ENCODE data around the gene MAP3K8. TPM values are rescaled to one million over a fixed set of nuclear protein-coding genes. Genes with fewer than 3 reads are reported as not detected.

The MAP3K8 gene
- 0.53 and 1.2 TPM in 2 replicates for total RNA-seq (2014; rRNA removed; shearing (Covaris generic))

- Histone ChIP-seq H3K36me3 (no peaks in the 10 kb centered on the region), H3K27me3 (peaks cover 12% of the 10 kb centered on the region), H3K27ac (peak within 1 kb of the TSS; percentile 50; the same call in 1 of the 2 replicates), H3K9me3 (replicated peaks) (no peaks in the 10 kb centered on the region), H3K4me3 (peak within 1 kb of the TSS; percentile 75), H3K4me1 (peaks cover 6% of the 10 kb centered on the region)
- DNase-seq, result peak; percentile 81 to 83
Measured at GRCh38 chr10:30433730-30434272, at the start of gene MAP3K8. MAP3K8 (plus strand) TSS chr10:30434184; CDS start chr10:30438939, 4,755 bp downstream.

GRCh38 chr10:30384701-30385201, 49.2 kb upstream of the MAP3K8 start:
- Histone ChIP-seq H3K27me3 (no peaks in the 10 kb centered on the region), H3K4me1 (peaks cover 3% of the 10 kb centered on the region; the same call in 1 of the 2 replicates), H3K27ac (no peak overlapping the region), H3K9me3 (replicated peaks) (no peaks in the 10 kb centered on the region), H3K36me3 (no peaks in the 10 kb centered on the region), H3K4me3 (no peak overlapping the region)
- DNase-seq, result peak; percentile 83 to 84

- DNase-seq, result no peak
Measured at GRCh38 chr10:30386801-30387588, 47.0 kb upstream of the MAP3K8 start.

GRCh38 chr10:30387646-30388243, 46.2 kb upstream of the MAP3K8 start:
- no peaks in the 10 kb centered on the region for H3K36me3 ChIP-seq
- no peak overlapping the region for H3K4me3 ChIP-seq
- no peaks in the 10 kb centered on the region for H3K9me3 ChIP-seq (replicated peaks)
- no peak for DNase-seq
- H3K4me1 ChIP-seq, result peaks cover 3% of the 10 kb centered on the region; the same call in 1 of the 2 replicates
- no peaks in the 10 kb centered on the region for H3K27me3 ChIP-seq
- no peak overlapping the region for H3K27ac ChIP-seq

More at GRCh38 chr10:30386801-30387588, 47.0 kb upstream of the MAP3K8 start:
- Histone ChIP-seq H3K27ac (no peak overlapping the region), H3K4me3 (no peak overlapping the region), H3K36me3 (no peaks in the 10 kb centered on the region), H3K4me1 (peaks cover 3% of the 10 kb centered on the region; the same call in 1 of the 2 replicates), H3K9me3 (replicated peaks) (no peaks in the 10 kb centered on the region), H3K27me3 (no peaks in the 10 kb centered on the region)

- no peak overlapping the region for H3K4me3 ChIP-seq
- no peaks in the 10 kb centered on the region for H3K9me3 ChIP-seq (replicated peaks)
- H3K4me1 ChIP-seq, result peaks cover 3% of the 10 kb centered on the region; the same call in 1 of the 2 replicates
- H3K27me3 ChIP-seq, result no peaks in the 10 kb centered on the region
- no peaks in the 10 kb centered on the region for H3K36me3 ChIP-seq
- no peak overlapping the region for H3K27ac ChIP-seq
- DNase-seq, result no peak
Measured at GRCh38 chr10:30389543-30389942, 44.4 kb upstream of the MAP3K8 start.

GRCh38 chr10:30390207-30390606, 43.8 kb upstream of the MAP3K8 start:
- no peak for DNase-seq
- Histone ChIP-seq H3K27ac (no peak overlapping the region), H3K9me3 (replicated peaks) (no peaks in the 10 kb centered on the region), H3K27me3 (no peaks in the 10 kb centered on the region), H3K36me3 (no peaks in the 10 kb centered on the region), H3K4me3 (no peak overlapping the region), H3K4me1 (no peaks in the 10 kb centered on the region)

- H3K9me3 ChIP-seq (replicated peaks), result no peaks in the 10 kb centered on the region
- H3K4me1 ChIP-seq, result no peaks in the 10 kb centered on the region
- no peaks in the 10 kb centered on the region for H3K36me3 ChIP-seq
- H3K27me3 ChIP-seq, result no peaks in the 10 kb centered on the region
- no peak overlapping the region for H3K4me3 ChIP-seq
- DNase-seq, result no peak
- no peak overlapping the region for H3K27ac ChIP-seq
Measured at GRCh38 chr10:30391266-30391665, 42.7 kb upstream of the MAP3K8 start.

- Histone ChIP-seq H3K9me3 (replicated peaks) (no peaks in the 10 kb centered on the region), H3K36me3 (no peaks in the 10 kb centered on the region), H3K27ac (no peak overlapping the region), H3K4me3 (no peak overlapping the region), H3K27me3 (no peaks in the 10 kb centered on the region), H3K4me1 (no peaks in the 10 kb centered on the region)
- peak; percentile 64 to 84 for DNase-seq
Measured at GRCh38 chr10:30392564-30392990, 41.4 kb upstream of the MAP3K8 start.

- H3K4me3 ChIP-seq, result no peak overlapping the region
- no peaks in the 10 kb centered on the region for H3K4me1 ChIP-seq
- DNase-seq, result no peak
Measured at GRCh38 chr10:30396293-30396692, 37.7 kb upstream of the MAP3K8 start.

GRCh38 chr10:30396698-30397097, 37.3 kb upstream of the MAP3K8 start:
- Histone ChIP-seq H3K36me3 (no peaks in the 10 kb centered on the region), H3K27ac (no peak overlapping the region), H3K4me3 (no peak overlapping the region), H3K4me1 (peaks cover 3% of the 10 kb centered on the region; the same call in 1 of the 2 replicates), H3K27me3 (no peaks in the 10 kb centered on the region), H3K9me3 (replicated peaks) (no peaks in the 10 kb centered on the region)
- DNase-seq, result no peak

More at GRCh38 chr10:30396293-30396692, 37.7 kb upstream of the MAP3K8 start:
- no peaks in the 10 kb centered on the region for H3K9me3 ChIP-seq (replicated peaks)
- no peaks in the 10 kb centered on the region for H3K36me3 ChIP-seq
- H3K27me3 ChIP-seq, result no peaks in the 10 kb centered on the region
- no peak overlapping the region for H3K27ac ChIP-seq

GRCh38 chr10:30398193-30398592, 35.8 kb upstream of the MAP3K8 start:
- Histone ChIP-seq H3K36me3 (no peaks in the 10 kb centered on the region), H3K27ac (no peak overlapping the region), H3K9me3 (replicated peaks) (no peaks in the 10 kb centered on the region), H3K27me3 (no peaks in the 10 kb centered on the region), H3K4me3 (no peak overlapping the region), H3K4me1 (peaks cover 5% of the 10 kb centered on the region; the same call in 1 of the 2 replicates)
- no peak for DNase-seq

- no peak for DNase-seq
- Histone ChIP-seq H3K27me3 (no peaks in the 10 kb centered on the region), H3K9me3 (replicated peaks) (no peaks in the 10 kb centered on the region), H3K4me1 (peaks cover 5% of the 10 kb centered on the region; the same call in 1 of the 2 replicates), H3K36me3 (no peaks in the 10 kb centered on the region), H3K27ac (no peak overlapping the region), H3K4me3 (no peak overlapping the region)
Measured at GRCh38 chr10:30398788-30399187, 35.2 kb upstream of the MAP3K8 start.

- Histone ChIP-seq H3K9me3 (replicated peaks) (no peaks in the 10 kb centered on the region), H3K36me3 (no peaks in the 10 kb centered on the region), H3K27me3 (no peaks in the 10 kb centered on the region), H3K4me3 (no peak overlapping the region), H3K4me1 (peaks cover 5% of the 10 kb centered on the region; the same call in 1 of the 2 replicates), H3K27ac (no peak overlapping the region)
- no peak for DNase-seq
Measured at GRCh38 chr10:30403494-30403893, 30.5 kb upstream of the MAP3K8 start.

GRCh38 chr10:30404540-30404939, 29.4 kb upstream of the MAP3K8 start:
- Histone ChIP-seq H3K4me3 (no peak overlapping the region), H3K4me1 (peaks cover 5% of the 10 kb centered on the region; the same call in 1 of the 2 replicates), H3K36me3 (no peaks in the 10 kb centered on the region), H3K27me3 (no peaks in the 10 kb centered on the region), H3K9me3 (replicated peaks) (no peaks in the 10 kb centered on the region), H3K27ac (no peak overlapping the region)
- DNase-seq, result no peak

- Histone ChIP-seq H3K36me3 (no peaks in the 10 kb centered on the region), H3K9me3 (replicated peaks) (no peaks in the 10 kb centered on the region), H3K4me1 (no peaks in the 10 kb centered on the region), H3K4me3 (no peak overlapping the region), H3K27me3 (no peaks in the 10 kb centered on the region), H3K27ac (no peak overlapping the region)
- DNase-seq, result no peak
Measured at GRCh38 chr10:30411263-30411662, 22.7 kb upstream of the MAP3K8 start.
